AG09309 (cell line): ENCODE results near the gene RBM11.
"Not testable (repeated sequence)": the region's sequence is repeated elsewhere in the genome, so short reads cannot be mapped to it uniquely, and the experiment has no call there.

Experiments used
- DNase-seq: peaks from one replicate; pipeline ENCODE4 v3.0.0-alpha.2; 2010; ENCODE audit warnings: low read depth
- H3K4me3 ChIP-seq: 2 replicates; pipeline ENCODE4 v1.5.1; 2011; ENCODE audit warnings: mild to moderate bottlenecking, low read depth, low read length, moderate library complexity; ENCODE audit not compliant: control insufficient read depth
- CTCF ChIP-seq: IDR thresholded peaks from 2 replicates; pipeline ENCODE4 v1.5.1; 2011; ENCODE audit warnings: mild to moderate bottlenecking, low read depth, low read length, inconsistent platforms; ENCODE audit not compliant: insufficient read depth, control insufficient read depth; ENCODE audit errors: missing control alignments

The RBM11 gene, protein sequence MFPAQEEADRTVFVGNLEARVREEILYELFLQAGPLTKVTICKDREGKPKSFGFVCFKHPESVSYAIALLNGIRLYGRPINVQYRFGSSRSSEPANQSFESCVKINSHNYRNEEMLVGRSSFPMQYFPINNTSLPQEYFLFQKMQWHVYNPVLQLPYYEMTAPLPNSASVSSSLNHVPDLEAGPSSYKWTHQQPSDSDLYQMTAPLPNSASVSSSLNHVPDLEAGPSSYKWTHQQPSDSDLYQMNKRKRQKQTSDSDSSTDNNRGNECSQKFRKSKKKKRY

GRCh38 chr21:14215971-14216641 lies at the start of gene RBM11:
Gene RBM11 (plus strand): TSS chr21:14216157. CDS start chr21:14216187, 30 bp downstream.
- DNase-seq, result no peak
- H3K4me3 ChIP-seq, result peak within 1 kb of the TSS; percentile 49
- no peak for TF ChIP-seq CTCF

DNA sequence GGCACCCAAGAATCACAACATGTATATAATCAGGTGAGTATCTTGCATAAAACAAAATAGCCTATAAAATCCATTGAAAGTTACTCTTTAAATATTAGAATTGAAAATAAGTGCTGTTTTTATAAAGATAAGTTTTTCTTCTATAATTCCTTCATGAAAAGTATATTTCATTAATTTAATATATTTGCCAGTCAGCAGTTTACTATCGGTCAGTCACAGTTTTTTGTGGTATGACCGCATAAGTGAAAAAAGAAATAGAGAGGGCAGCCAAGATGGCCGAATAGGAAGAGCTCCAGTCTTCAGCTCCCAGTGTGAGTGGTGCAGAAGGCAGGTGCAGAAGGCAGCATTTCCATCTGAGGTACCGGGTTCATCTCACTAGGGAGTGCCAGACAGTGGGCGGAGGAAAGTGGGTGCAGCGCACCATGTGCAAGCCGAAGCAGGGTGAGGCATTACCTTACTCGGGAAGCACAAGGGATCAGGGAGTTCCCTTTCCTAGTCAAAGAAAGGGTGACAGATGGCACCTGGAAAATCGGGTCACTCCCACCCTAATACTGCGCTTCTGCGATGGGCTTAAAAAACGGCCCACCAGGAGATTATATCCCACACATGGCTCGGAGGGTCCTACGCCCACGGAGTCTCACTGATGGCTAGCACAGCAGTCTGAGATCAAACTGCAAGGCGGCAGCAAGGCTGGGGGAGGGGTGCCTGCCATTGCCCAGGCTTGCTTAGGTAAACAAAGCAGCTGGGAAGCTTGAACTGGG lies 49.3 kb upstream of the RBM11 start:
- H3K4me3 ChIP-seq, result not testable (repeated sequence)

DNA sequence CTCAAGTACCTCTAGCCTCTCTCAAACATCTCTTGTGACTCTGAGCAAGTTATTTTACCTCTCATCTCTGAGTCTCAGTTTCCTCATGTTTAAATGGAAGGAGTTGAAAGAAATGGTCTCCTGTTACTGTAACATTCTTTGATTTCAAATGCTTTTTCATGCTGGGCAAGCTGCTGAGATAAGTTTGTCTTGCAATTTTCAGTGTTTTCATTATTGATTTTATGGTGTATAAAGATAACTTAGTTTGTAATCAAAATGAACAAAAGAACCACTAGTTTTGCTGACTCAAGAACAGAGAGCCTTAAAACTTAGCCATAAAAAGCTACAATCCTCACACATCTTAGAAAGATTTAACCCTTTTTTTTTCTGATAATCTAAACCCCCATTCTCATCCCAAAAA lies 9.7 kb upstream of the RBM11 start:
- TF ChIP-seq CTCF, result no peak
- no peak overlapping the region for H3K4me3 ChIP-seq
- DNase-seq, result no peak

More for the DNA sequence above, 49.3 kb upstream of the RBM11 start:
- DNase-seq, result not testable (repeated sequence)

- H3K4me3 ChIP-seq, result no peak within 1 kb of the TSS
- TF ChIP-seq CTCF, result no peak
- no peak for DNase-seq
These were observed 5.2 kb upstream of the RBM11 start, which contains the start of gene LIPI for GRCh38 chr21:14210738-14211137. Gene LIPI (minus strand): TSS chr21:14210955. CDS start chr21:14210845, 110 bp downstream.

DNA sequence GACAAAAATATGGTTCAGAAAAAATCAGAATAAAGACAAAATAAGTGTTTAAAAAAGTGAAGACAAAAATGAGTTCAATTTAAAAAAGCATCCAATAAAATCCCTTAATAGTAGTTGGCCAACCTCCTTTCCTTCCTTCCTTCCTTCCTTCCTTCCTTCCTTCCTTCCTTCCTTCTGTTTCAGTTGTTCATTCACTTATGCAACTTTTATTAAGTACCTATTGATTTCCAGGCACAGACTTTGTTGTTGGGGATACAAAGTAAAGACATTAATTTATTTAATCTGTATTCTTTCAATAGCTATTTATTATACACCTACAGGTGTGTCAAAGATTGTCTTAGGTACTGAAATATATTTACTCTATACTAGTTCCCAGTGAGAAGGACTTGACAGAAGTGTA lies 2.8 kb upstream of the RBM11 start:
- no peak overlapping the region for H3K4me3 ChIP-seq
- TF ChIP-seq CTCF, result no peak
- no peak for DNase-seq

DNA sequence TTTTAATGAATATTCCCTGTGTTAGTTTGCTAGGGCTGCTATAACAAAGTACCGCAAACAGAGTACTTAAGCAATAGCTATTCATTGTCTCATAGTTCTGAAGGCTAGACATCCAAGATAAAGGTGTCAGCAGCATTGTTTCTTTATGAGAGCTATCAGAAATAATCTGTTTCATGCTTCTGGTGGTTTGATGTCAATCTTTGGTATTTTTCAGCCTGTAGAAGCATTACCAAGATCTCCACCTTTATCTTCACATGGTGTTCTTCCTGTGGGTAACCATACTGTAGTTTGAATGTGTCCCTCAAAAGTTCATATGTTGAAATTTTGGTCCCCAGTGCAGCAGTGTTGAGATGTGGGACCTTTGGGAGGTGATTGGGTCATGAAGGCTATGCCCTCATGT lies 7.4 kb downstream of the RBM11 start:
- no peak for DNase-seq
- H3K4me3 ChIP-seq, result no peak overlapping the region
- TF ChIP-seq CTCF, result no peak

- no peak for DNase-seq
- no peak overlapping the region for H3K4me3 ChIP-seq
These were observed 13.4 kb downstream of the RBM11 start for GRCh38 chr21:14229399-14229798.

More at GRCh38 chr21:14229399-14229798, 13.4 kb downstream of the RBM11 start:
- no peak for TF ChIP-seq CTCF
